Measurements from ENCODE around the gene TK2. TPM values are rescaled to one million over a fixed set of nuclear protein-coding genes. Genes with fewer than 3 reads are reported as not detected.

TK2 gene
- total RNA-seq, 2 donors from 2014 or later: 23.1 to 26.0 TPM

- Histone ChIP-seq H3K4me3 (no peak overlapping the region), H3K27ac (no peak overlapping the region), H3K4me1 (no peaks in the 10 kb centered on the region), H3K9me3 (no peaks in the 10 kb centered on the region), H3K36me3 (replicated peaks in 1 of 2; ENCODE audit: insufficient read depth in 1 of 2, low read depth in 2 of 2) (peaks cover 5 to 8% of the 10 kb centered on the region in 2 donors), H3K27me3 (no peaks in the 10 kb centered on the region)
- no peak for TF ChIP-seq POLR2A (IDR thresholded peaks at IDR 0.05)
- TF ChIP-seq CTCF (IDR thresholded peaks at IDR 0.05): no peak
- WGBS, 2 donors: 77 to 94% methylated on average over 4 of the region's 4 CpGs
- DNase-seq (no peak), ATAC-seq (no peak)
- intact Hi-C loops (cut with DNase I): no loop called here
Observed at GRCh38 chr16:66536525-66536924, 13.4 kb downstream of the TK2 start.

- TF ChIP-seq POLR2A (IDR thresholded peaks at IDR 0.05) (no peak), CTCF (IDR thresholded peaks at IDR 0.05) (no peak)
- Histone ChIP-seq H3K4me1 (no peaks in the 10 kb centered on the region), H3K36me3 (replicated peaks in 1 of 2; ENCODE audit: insufficient read depth in 1 of 2, low read depth in 2 of 2) (peaks cover 5 to 23% of the 10 kb centered on the region in 2 donors), H3K4me3 (no peak overlapping the region), H3K9me3 (no peaks in the 10 kb centered on the region), H3K27me3 (no peaks in the 10 kb centered on the region), H3K27ac (no peak overlapping the region)
- no peak for ATAC-seq
- intact Hi-C loops (cut with DNase I): no loop called here
- WGBS, 2 donors: 100% methylated on average over 1 of the region's 1 CpG
- DNase-seq: no peak
Observed at GRCh38 chr16:66534376-66534799, 15.5 kb downstream of the TK2 start.

- TF ChIP-seq POLR2A (IDR thresholded peaks at IDR 0.05) (no peak), CTCF (IDR thresholded peaks at IDR 0.05) (no peak)
- DNase-seq (no peak), ATAC-seq (no peak)
- Histone ChIP-seq H3K4me1 (no peaks in the 10 kb centered on the region), H3K27me3 (no peaks in the 10 kb centered on the region), H3K36me3 (replicated peaks in 1 of 2; ENCODE audit: insufficient read depth in 1 of 2, low read depth in 2 of 2) (peaks cover 0 to 26% of the 10 kb centered on the region in 2 donors), H3K27ac (no peak overlapping the region), H3K4me3 (no peak overlapping the region), H3K9me3 (no peaks in the 10 kb centered on the region)
- WGBS, 2 donors: 85 to 87% methylated on average over 5 to 6 of the region's 6 CpGs
- intact Hi-C loops (cut with DNase I): no loop called here
Observed at GRCh38 chr16:66529475-66529874, 20.4 kb downstream of the TK2 start.

GRCh38 chr16:66528294-66528693, 21.6 kb downstream of the TK2 start:
- Histone ChIP-seq H3K27ac (no peak overlapping the region), H3K27me3 (no peaks in the 10 kb centered on the region), H3K4me1 (no peaks in the 10 kb centered on the region), H3K9me3 (no peaks in the 10 kb centered on the region), H3K36me3 (replicated peaks in 1 of 2; ENCODE audit: insufficient read depth in 1 of 2, low read depth in 2 of 2) (peaks cover 0 to 26% of the 10 kb centered on the region in 2 donors), H3K4me3 (no peak overlapping the region)
- intact Hi-C loops (cut with DNase I): no loop called here
- 90 to 93% methylated on average over 5 of the region's 5 CpGs for WGBS, 2 donors
- no peak for DNase-seq
- no peak for ATAC-seq
- TF ChIP-seq POLR2A (IDR thresholded peaks at IDR 0.05) (no peak), CTCF (IDR thresholded peaks at IDR 0.05) (no peak)

GRCh38 chr16:66525396-66526180, 24.3 kb downstream of the TK2 start:
- 86 to 90% methylated on average over 9 of the region's 9 CpGs for WGBS, 2 donors
- DNase-seq (peak in 1 of 4 donors; percentile 42), ATAC-seq (no peak)
- Histone ChIP-seq H3K36me3 (replicated peaks in 1 of 2; ENCODE audit: insufficient read depth in 1 of 2, low read depth in 2 of 2) (peaks cover 0 to 18% of the 10 kb centered on the region in 2 donors), H3K4me3 (no peak overlapping the region), H3K27ac (peak overlapping the region in 2 of 4 donors; percentile 11 to 95), H3K4me1 (no peaks in the 10 kb centered on the region), H3K27me3 (no peaks in the 10 kb centered on the region), H3K9me3 (no peaks in the 10 kb centered on the region)
- TF ChIP-seq POLR2A (IDR thresholded peaks at IDR 0.05) (no peak), CTCF (IDR thresholded peaks at IDR 0.05) (no peak)
- intact Hi-C loops (cut with DNase I): no loop called here
